Activated CD8-positive, alpha-beta memory T cell treated with anti-CD3 and anti-CD28 coated beads, Interleukin-2, amount 10 ng/mL, durations not matched to agents 7 days and 5 days (primary cell): ENCODE results near the gene DLGAP5. TPM values are rescaled to one million over a fixed set of nuclear protein-coding genes. Genes with fewer than 3 reads are reported as not detected.

Source experiments
- total RNA-seq, 2 experiments: library from RNA; stranded (reverse); gene quantifications; one replicate each; pipeline ENCODE4 v1.2.3, GENCODE V29; 2021

Gene DLGAP5
- total RNA-seq, 2 experiments from 2014 or later = 98.8 to 116 TPM

Other genes starting within 250 kb of the DLGAP5 start
- gene WDHD1, start 164.5 kb downstream of the DLGAP5 start, total RNA-seq = 10 to 100 TPM; 57.4 to 57.7 TPM
- gene SOCS4, start 164.3 kb downstream of the DLGAP5 start, total RNA-seq = 10 to 100 TPM; 35.3 to 41.9 TPM
- gene MAPK1IP1L, start 139.9 kb downstream of the DLGAP5 start, total RNA-seq = 100 to 1,000 TPM in 1 of 2 experiments, 10 to 100 TPM in 1; 90.2 to 110 TPM
- 100 to 1,000 TPM in 1 of 2 experiments, 10 to 100 TPM in 1; 88.3 to 138 TPM for gene LGALS3, start 62.3 kb downstream of the DLGAP5 start, total RNA-seq
- gene FBXO34, start 79.8 kb upstream of the DLGAP5 start, total RNA-seq = 10 to 100 TPM; 18.6 to 22.1 TPM
- gene ATG14, start 220.2 kb upstream of the DLGAP5 start, total RNA-seq = 1 to 10 TPM; 4.3 to 4.8 TPM
- gene TBPL2, start 249.0 kb upstream of the DLGAP5 start, total RNA-seq = not detected